ENCODE measurements around the gene THY1.

Gene THY1

DNA sequence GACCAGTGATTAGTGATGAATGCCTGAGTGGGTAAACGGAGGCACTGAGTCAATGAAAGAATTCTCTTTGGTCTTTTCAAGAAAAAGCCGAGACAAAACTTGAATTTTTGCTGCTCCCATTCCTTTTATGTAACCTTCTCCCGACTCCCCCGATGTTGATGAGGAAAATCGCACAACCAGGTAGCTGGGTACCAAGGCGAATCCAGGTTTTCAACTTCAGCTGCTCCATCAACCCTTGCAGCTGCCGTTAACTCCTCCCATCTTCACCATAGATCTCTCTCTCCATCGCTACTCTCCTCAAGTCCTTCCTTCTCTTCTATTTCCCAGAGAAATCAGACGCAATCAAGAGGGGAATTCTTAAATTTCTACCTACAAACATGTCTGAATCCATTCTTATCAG, 40.9 kb downstream of the THY1 start:
- no peak for DNase-seq (ENCODE audit: low read depth)

DNA sequence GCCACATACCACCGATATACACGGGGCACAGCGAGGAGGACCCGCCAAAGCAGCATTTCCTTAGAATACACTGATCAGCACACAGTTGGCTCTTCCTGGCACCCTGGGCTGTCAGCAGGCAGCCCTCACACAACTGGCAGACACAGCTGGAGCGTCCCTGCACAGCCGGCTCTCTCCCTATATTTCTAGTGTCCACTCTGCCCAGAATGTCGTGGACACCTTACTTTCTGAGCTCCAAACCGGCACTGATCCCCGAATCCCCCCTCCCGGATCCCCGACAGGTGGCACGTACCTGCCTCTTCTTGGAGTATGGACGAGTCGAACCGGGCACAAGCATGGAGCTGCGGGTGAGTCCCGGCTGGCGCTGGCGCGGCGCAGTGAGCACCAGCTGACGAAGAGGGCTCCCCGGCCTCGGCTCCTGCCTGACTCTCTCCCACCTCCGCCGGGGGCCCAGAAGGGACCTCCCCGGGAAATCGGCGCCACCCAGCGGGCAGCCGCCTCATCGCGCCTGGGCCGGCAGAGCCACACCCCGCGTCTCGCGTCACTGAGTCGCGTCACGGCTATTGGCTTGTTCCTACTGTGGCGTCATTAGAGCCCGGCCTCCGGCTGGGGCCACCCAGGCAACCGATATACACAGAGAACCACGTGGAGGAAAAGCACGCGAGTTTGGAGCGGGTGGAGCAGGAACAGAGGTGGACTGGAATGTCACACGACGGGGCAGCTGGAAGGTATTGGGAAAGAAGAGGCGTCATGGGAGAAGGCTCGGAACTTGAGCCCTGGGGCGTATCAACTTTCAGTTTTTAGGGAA, 41.6 kb downstream of the THY1 start, which contains the start of gene USP2:
Gene USP2 (minus strand): TSS at position 510 of the 808 bp plus-strand sequence. CDS start 8,210 bp downstream, outside the sequence.
- DNase-seq (ENCODE audit: low read depth): peak; percentile 77

DNA sequence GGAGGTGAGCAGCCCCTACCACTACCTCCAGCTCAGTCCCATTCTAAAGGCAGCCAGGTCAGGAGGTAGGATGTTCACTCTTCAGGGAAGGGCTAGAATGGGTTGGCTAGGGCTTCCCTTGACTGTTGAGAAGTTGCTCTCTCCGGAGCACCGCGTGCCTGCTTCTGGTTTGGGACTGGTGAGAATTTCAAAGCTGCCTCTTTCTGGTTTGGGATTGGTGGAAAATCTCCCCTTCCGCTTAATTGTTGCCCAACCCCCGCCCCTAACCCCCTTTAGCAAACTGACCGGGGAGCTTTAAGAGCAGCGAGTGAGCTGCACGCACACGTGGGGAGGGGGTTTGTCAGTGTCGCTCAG, 42.2 kb downstream of the THY1 start:
- no peak for DNase-seq (ENCODE audit: low read depth)

DNA sequence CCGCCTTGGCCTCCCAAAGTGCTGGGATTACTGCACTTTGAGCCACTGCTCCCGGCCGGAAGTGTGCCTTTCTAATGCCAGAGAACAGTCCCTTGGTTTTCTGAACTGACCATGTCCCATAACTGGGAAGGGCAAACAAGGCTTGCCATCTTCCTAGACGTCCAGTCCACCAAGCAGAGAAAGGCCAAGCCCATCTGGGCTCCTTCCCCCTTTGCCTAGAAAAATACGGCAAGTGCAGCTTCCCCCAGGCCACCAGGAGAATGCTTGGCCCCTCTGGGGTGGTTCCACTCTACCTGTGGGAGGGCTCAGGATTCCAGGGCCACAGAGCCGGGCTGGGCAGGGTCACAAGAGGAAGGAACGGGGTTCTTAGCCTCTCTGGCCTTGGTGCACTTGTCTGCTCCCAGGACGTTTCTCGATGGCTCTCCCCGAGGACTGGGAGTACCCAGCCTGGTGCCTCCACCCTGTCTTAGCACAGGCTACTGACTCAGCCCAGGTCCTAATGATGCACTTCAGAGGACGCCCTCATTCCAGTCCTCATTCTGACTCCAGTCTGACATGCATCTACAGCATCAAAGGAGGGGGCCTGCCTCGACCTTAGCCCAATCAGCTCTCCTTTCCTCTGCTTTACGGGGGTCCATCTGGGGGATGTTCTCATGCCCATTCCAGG, 42.7 kb downstream of the THY1 start:
- DNase-seq (ENCODE audit: low read depth): no peak

DNA sequence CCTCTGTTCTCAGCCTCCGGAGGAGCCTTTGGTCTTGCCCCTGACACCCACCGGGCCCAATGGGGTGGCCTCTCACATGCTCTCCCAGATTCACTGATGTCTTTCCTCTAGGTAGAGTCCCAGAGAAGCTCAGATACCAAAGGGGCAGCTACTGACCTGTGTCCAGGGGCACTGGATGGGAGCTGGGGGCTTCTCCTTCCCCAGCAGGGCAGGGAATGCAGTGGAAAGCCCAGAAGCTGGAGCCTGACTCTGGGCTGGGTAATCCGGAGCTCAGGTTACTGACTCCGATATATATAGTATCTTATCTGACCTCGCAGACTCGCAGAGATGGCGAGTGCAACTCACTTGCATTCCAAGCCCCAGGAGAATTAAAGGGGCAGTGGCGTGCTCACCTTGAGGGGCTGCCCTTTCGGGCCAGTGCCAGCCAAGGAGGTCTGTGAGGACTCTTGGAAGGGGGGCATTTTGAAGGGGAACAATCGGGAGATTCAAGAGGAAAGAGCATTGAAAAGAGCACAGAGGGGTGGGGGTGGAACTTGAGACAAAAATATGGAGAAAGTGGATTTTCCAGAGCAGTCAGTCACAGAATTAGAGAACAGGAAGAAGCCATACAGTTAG, 44.0 kb downstream of the THY1 start:
- no peak for DNase-seq (ENCODE audit: low read depth)

DNA sequence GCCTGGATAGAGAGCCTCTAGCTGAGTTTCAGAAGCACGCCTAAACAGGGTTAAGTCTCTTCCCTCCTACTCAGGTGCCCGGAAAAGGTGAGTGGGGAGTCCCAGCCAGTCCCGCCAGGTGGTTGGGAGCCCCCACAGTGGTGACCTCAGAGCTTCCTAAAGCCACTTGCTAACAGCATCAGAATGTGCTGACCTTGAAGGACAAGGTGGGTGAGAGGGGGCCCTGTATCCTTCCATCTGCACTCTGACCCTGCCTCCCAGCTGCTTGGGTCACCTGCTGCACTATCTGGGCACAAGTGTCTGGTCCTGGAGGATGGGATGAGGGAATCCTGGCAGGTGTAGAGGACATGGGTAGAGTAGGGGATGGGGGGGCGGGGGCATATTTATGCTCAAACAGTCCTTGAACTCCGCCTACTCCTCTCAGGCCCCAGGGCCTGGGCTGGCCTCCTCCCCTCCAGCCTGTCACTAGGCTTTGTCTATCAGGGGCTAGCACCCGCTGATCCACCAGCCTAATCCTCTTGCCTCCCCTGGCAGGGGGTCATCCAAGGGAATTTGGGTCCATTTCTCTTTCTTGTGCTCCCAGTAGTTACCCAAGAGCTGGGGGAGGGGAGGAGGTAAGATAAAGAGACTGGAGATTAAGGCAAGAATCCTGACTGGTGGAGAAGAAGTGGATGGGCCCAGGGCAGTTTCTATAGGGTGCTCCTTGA, 44.9 kb downstream of the THY1 start:
- no peak for DNase-seq (ENCODE audit: low read depth)

DNA sequence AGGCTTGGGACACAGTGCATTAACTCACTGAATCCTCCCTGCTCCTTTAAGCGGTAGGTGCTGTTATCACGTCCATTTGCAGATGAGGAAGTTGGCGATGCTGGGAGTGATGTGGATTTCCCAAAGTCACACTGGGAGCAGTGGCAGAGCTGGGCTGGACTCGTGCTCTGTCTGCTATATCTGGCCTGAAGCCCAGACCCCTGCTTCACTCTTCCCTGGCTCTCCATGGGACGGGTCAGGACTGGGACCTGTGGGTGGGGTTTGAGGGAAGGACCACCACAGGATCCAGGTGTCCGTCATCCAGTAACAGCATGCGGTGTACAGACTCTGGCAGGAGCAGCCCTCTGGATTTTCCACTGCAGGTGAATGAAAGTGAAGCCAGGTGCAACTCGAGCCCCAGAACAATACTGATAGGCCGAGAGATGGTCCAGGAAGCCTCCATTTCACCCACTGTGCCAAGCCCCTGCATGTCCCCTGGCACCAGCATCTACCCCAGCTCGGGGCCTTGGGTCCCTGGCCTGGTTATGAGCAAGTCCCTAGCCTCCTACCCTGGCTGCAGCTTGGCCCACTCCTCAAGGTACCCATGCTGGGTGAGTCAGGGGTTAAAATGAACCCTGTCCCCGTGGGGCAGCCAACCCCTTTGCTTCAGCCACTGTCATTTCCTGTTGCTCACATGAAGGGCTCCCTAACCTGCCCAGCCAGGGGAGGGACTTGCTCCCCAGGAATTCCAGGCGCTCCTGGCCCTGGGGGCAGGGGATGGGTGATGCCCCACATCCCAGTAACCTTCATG, 45.7 kb downstream of the THY1 start:
- DNase-seq (ENCODE audit: low read depth): no peak

DNA sequence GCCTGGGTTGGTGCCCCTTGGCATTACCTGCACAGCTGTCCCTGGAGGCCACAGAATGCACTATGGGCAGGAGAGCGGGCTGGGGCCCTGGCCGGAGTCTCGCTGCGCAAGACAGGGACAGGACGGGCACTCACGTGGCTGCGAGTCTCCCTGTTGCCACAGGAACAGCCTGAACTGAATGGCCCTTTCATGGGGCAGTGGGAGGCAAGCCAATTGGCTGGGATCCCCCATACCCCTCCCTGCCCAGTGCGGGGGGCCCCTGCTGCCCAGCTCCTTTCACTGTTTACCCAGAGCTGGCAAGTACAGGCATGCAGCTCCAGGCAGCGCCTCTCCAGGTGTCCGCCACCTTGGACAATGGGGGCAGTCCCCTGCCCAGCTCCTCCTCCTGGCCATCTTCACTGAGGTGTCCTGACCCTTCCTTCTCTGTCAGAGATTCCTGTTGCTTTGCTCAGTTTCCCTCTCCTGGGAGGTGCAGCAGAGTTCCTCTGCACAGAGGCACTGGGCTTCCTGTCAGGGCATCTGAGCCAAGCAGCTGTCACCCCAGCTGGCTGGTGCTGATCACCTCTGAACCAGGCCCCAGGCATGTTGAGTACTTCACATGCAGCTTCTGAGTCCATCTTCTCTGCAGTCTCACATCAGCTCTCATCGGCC, 46.6 kb downstream of the THY1 start:
- DNase-seq (ENCODE audit: low read depth): no peak

DNA sequence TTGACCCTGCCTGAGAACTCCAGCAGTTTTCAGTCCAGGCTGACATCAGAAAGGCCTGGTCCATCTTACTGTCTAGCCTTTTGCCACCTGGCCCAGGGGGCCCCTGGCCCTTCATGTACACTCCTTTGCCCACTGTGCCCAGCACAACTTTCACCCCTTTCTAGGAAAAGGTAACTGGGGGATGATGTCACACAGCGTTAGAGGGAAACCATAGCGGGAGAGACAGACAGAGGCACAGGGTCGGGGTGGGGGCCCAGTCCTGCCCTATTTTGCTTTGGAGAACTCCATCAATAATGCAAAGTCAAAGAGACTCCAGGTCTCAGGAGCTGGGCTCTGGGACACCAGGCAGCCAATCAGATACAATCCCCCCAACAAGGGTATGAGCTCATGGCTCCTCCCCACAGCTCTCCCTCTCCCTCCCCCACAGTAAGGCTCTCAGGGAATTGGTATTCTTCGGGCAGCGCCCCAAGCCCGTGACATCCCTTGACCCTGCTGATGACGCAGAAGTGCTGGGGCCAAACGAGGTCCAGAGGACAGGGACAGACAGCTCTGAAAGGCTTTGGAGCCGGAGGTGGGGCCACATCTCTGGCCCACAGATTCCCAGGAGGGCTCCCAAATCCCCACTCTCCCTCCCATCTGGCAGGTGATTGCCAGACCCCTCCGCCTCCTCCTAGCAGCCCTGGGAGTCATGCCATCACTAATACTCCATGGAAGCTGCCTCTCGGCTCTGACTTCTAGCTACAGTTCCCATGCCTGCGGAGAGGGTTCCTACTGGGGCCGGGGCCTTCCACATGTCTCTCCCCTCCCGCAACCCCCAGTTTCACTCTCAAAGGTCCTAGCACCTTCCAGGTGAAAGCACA, 47.4 kb downstream of the THY1 start:
- DNase-seq (ENCODE audit: low read depth): no peak

DNA sequence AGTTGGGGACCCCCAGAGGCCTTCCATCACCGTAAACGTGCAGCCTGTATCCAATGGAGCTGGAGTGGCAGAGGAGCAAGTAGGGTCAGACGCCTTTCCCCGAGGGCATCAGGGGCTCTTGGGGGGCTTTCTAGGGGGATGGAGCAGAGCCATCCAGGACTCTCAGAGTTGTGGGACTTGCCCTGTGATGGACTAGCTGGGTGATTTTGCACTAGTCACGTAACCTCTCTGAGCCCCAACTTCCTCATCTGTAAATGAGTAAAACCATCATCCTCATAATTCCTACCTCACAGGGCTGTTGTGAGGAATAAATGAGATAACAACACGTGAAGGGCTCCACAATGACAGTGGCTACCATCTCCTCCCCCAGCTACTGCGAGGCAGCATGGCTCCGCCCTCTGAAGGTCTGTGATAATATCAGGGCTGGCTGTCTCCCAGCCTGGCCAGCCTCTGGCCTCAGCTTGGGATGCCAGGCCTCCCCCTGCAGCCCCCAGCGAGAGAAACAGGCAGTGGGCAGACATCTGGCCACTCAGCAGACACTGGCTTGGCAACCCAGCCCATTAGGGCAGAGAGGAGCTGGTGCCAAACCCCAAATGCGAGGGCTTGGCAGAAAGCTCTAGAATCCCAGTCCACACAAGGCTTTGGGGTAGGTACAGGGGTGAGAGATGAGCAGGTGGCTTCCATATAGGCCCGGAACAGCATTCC, 48.2 kb downstream of the THY1 start:
- no peak for DNase-seq (ENCODE audit: low read depth)

DNA sequence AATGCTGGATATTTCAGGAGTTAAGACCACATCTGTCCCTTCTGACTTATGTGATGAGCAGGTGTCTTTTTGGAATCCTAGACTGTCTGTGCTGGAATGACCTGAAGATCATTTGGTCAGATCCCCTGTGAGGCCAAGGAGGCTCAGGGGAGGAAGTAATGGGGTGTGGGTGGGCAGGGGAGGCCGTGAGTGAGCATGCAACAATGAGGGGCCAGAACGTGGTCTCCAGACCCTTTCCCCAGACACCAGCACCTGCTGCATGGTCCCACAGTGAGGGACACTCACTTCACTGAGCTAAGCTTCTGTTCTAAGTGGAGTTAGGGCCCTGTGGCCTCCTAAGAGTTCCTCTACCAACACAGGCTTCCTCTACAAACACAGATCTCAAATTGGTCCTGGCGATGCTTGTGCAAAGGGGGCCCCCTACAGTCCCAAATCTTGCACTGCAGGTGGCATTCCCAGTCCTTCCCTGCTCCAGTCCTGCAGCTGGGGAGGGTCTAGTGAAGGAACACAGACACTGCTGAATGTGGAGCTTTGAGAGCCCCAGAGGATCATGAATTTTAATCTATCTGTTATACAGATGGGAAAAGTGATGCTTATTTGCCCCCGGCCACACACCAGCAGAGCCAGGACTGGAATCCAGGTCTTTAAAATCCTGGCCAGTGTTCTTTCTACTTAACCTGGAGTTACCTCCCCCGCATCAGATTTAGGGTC, 48.9 kb downstream of the THY1 start:
- no peak for DNase-seq (ENCODE audit: low read depth)

DNA sequence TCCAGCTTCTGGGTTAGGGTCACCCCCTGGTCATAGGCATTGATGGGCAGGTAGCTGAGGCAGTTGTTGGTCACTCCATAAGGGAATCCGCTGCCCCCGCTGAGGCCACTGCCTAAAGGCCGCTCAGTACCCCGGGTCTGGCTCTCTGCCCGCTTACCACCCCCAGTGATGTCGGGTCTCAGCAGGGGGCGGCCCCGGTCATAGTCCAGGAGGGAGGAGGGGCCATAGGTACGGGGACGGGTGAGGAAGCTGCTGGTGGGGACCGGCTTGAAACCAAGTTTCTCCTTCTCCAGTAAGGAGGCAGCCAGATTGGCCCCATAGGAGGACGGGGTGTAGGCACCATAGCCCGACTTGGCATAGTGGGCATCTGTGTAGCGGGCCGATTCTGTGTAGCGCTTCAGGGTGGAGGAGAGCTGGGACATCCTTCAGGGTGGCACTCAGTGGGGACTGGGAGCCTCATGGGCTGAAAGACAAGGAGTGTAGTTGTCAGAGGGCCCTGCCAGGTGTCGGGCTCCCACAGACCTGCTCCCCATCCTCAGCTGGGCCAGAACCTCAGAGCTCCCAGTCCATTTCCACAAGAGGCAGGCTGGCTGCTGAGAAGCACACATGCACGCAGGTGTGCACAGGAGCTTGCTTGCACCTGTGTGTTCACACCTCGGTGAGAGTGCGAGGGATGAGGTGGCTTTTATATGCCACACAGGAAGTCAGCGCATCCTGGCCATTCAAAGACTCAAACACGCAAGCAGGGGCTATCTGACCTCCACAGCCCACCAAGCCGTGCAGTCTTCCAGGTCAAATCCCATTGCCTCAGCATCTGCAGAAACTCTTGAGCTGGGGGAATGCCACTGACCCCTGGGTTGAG, 49.7 kb downstream of the THY1 start:
- no peak for DNase-seq (ENCODE audit: low read depth)

DNA sequence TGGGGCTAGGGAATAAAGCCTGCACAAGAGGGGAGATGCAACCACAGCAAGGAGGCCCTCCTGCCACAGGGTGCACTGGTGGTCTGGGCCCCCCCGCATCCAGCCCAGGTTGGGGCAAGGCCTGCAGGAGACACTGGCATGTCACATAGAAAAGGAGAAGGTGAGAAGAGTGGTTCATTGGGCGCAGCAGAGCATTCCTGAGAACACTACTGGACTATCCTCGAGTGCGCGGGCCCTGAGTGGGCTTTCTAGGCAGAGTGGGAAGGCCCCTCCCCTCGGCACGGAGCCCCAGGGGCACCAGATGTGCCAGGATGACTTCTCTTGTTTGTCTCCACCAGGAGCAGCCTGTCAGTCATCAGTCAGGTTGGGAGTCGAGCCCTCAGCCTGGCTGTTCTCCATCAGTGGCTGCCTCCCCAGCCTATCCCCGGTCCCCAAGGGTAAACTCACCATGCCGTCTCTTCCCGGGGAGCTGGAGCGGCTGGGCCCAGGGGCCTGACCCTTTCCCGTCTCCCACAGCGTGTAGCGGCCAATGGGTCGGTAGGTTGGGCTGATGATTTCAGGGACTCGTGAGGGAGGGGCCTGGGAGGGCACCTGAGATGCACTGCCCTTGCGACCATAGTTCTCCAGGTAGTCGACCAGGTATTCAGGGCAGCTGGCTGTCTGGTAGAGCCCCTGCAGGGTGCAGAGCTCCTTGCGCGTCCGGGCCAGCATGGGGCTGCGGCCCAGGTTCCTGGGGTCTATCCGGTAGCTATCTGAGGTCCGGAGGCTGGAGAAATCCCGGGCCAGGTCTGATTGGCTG, 50.5 kb downstream of the THY1 start:
- no peak for DNase-seq (ENCODE audit: low read depth)

DNA sequence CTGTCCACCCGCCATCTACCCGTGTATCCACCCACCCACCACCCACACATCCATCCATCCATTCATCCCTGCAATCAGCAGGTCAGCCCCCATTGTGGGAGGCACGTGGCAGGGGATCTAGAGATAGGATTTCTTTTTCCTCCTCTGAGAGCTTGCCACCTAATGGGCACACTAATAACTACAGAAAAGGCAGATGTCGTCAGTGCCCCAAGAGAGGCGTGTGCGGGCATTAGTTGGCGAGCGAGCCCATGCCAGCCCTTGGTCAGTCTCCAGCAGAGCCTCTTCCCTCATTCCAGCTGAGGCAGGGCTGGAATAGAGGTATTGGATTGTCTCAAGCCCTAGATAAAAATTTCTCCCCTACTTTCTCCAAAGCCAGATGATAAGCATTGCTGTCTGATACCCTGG, 51.2 kb downstream of the THY1 start:
- DNase-seq (ENCODE audit: low read depth): no peak

DNA sequence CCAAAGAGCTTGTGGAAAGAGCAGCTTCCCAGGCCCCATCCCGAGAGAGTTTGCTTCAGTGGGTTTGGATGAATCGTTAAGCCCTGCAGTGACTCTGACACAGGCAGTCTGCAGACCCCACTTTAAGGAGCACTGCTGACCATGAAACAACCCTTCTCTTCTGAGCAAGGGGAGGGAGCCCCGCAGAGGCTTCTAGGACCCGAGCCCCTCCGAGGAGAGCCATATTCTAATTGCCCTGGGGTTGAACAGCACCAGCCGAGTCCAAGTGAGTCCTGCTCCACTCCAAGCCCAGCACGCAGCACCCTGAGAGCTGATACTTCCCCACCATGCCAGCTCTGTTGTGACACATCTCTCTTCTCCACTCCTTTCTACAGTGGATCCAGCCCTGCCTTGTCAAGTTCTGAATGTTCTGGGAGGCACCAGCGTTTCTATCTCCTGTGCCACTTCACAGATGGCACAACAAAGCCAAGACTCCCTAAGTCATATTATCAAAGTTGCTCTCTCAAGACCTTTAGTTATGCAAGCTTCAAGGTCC, 51.8 kb downstream of the THY1 start:
- DNase-seq (ENCODE audit: low read depth): no peak

DNA sequence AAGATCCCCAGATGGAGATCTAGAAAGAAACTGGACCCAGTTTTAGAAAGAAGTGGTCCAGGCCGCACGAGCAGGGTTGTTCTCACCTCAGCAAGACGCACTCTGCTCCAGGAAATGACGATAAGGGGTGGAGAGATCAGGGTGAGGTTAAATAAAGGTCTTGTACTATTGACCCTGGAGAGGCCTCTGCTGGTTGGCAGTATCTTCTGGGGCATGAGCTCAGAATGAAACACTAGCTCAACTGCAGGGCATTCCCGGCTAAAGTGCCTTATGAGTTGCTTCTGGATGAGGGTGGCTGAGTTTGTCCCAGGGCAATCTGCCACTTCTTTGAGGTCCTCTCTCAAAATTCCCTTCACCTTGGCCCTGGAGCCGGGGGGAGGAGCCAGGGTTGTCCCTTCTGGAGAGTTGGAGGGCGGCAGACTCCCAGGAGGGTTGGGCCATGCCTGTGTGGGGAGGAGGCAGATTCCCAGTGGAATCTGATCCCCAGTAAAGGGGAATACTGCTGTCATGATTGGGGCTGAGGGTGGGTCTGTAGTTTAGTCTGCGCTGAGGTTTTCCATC, 52.4 kb downstream of the THY1 start:
- DNase-seq (ENCODE audit: low read depth): no peak

All from HS-27A (cell line).